Kasumi-1 (cell line): ENCODE results near the gene GABBR2.
A peak's percentile ranks its signal among the peaks of the same experiment; 100 is the strongest.
"Not testable (repeated sequence)": the region's sequence is repeated elsewhere in the genome, so short reads cannot be mapped to it uniquely, and the experiment has no call there.

Experiments used
- DNase-seq, 2 experiments: peaks; one replicate each; lab custom pipeline; 2025; lab: John Stamatoyannopoulos, UW

Gene GABBR2

DNA sequence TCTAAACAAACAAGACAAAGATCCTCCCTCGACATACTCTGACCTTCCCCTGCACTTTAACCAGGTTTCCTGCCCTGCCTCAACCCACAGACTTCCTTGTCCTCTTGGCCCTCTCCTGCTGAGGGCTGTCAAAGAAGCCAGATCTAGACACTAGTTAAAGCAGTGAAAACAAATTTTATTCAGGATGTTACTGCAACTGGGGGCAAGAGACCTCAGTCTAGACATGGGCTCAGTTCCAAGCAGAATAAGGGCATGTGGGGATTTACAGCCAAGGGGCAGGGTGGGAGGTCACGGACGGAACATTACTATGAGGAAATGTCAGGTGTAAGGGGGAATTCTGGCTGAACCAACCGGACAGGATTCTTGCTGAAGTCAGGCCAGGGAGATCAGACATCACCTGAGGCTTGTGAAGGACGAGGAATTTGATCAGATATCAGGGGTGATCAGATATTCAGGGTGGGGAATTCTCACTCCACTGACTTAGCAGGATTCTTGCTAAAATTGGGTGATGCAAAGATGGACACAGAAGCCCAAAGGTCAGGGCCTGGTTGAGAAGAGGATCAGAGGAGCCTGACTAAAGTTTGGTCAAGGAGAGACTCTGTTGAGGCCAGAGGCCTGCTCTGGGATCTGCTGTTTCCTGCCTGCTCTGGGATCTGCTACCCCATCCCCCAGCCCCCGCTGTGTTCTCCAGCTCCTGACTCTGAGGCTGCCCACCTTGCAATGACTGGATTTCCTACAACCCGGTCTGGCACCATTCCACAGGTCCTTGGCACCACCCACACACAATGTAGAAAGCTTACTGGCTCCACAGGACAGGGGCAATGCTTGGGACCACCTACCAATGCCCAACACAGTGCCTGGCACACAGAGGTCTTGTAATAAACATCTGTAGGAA lies 21.5 kb downstream of the GABBR2 start:
- no peak for DNase-seq

GRCh38 chr9:98684816-98685215 lies 23.9 kb downstream of the GABBR2 start:
- DNase-seq: not testable (repeated sequence)

- DNase-seq: peak in 1 of 2 experiments; percentile 5
These were observed 30.4 kb downstream of the GABBR2 start for GRCh38 chr9:98678244-98678842.

DNA sequence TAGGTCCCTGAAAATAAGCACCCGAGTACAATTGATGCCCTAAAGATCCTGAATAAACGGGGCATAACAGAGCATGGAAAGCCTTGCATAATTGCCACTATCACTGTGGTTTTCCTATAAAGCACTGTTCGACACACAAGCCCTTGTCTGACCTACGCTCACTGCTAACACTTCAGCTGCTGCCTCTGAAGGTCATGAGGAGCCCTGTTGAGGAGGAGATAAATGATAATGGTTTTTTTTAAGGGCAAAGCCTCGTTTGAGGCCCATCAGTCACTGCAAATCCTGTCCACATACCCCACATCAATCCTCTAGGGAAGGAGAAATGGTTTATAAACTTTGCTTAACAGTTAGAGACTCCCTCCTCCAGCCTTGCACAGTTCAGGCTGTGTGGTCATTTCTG lies 35.1 kb downstream of the GABBR2 start:
- DNase-seq: no peak

- no peak for DNase-seq
These were observed 41.6 kb downstream of the GABBR2 start for GRCh38 chr9:98667005-98667640.

- DNase-seq: no peak
These were observed 43.2 kb downstream of the GABBR2 start for GRCh38 chr9:98665501-98665900.

DNA sequence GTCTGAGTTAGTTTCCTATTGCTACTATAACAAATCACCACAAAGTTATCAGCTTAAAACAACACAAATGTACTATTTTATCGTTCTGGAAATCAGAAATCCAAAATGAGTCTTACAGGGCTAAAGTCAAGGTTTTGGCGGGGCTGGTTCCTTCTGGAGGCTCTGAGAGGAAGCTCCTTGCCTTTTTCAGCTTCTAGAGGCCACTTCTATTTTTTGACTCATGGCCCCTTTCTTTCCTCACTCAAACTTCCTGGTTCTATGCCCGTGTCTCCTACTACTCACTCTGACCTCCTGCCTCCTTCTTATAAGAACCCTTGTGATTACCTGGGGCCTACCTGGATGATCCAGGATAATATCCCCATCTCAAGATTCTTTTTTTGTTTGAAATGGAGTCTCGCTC lies 48.2 kb downstream of the GABBR2 start:
- no peak for DNase-seq

- DNase-seq: no peak
These were observed 49.8 kb downstream of the GABBR2 start for GRCh38 chr9:98658951-98659351.

GRCh38 chr9:98657897-98658296 lies 50.8 kb downstream of the GABBR2 start:
- DNase-seq: no peak

DNA sequence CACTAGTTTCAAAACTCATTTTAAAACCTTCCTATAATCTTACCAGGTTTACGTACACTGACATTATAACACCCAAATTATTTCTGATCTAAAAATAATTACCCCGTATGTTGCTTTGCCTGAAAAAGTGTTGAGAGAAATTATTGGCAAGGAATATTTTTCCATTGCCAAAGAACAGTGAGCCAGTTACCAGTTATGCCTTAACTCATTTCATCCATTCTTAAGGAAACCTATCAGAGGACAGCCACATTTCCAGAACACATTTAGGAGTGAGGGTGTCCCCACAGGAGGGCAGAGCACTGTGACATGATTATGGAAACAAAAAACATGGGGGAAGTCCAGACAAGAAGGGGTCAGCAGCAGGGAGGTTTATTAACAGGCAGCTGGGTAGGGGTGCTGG lies 52.2 kb downstream of the GABBR2 start:
- DNase-seq: no peak

DNA sequence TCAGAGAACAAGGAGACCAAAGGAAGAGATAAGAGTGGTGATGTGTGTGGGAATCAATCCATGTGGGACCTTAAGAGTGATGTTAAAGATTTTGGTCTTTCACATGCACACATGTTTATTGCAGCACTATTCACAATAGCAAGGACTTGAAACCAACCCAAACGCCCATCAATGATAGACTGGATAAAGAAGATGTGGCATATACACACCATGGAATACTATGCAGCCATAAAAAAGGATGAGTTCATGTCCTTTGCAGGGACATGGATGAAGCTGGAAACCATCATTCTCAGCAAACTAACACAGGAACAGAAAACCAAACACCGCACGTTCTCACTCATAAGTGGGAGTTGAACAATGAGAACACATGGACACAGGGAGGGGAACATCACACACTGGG lies 53.3 kb downstream of the GABBR2 start:
- DNase-seq: not testable (repeated sequence)

- no peak for DNase-seq
These were observed 54.5 kb downstream of the GABBR2 start for GRCh38 chr9:98654247-98654646.

GRCh38 chr9:98652741-98653140 lies 56.0 kb downstream of the GABBR2 start:
- DNase-seq: no peak

DNA sequence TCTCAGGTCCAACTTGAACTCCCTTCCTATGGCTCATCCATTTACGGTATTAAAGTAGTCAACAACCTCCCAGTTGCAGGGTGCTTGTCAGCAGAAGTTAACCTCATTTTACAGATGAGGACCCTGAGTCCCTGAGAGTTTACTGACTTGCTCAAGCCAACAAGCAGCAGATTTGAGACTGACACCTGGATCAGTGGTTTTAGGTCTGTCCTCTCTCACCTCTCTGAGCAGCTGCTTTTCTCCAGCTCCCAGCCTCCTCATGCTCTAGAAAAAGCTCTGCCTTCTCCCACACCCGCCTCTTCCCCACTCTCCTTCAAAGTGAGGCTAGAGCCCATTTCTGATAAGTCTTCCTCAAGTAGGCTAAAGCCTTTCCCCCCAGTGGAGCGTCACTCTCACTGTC lies 56.4 kb downstream of the GABBR2 start:
- DNase-seq: no peak

GRCh38 chr9:98647236-98647635 lies 61.5 kb downstream of the GABBR2 start:
- DNase-seq: no peak

DNA sequence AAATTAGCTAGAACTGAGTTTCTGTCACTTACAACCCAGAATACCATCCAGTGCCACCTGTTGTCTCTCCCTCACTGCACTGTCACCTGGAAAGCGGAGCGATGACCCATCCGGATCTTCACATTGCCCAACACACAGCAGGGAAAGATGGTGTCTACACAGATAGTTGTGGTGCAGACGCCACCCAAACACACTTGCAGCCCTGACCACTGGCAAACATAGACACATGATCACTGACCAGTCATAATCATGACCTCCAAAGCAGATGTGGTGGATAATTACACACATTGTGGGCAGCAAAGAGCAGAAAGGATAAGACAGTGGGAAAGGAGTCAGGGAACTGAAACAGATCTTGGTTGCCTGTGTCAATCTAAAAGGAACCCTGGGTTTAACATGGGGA lies 64.7 kb downstream of the GABBR2 start:
- no peak for DNase-seq

DNA sequence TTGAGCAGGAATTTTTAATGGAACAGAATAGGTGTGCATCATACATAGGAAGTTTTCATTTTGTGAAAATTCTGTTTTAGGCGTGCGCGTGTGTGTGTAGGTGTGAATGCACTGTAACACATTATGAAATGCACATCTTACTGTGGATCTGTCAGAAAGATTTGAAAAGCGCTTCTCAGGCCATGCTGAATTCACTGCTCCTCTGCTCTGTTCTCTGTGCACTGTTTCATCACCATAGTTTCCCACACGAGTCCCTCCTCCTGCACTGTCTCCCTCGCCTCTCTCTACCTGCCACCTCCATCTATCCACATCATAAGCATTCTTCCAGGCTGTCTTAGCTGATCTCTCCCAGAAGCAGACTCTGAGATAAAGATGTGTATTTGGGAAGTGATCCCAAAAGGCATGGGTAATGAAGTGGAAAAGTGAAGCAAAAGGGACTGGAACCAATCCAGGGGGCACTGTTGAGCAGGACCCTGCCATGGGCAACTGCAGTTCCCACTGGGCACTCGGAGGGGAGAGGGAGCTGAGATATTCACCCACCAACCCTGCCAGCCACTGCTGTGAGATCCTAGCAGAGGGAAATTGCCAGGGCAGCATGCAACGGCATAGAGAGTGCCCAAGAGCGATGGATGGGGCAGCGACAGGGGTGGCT lies 65.9 kb downstream of the GABBR2 start:
- no peak for DNase-seq

- no peak for DNase-seq
These were observed 67.0 kb downstream of the GABBR2 start for GRCh38 chr9:98641695-98642094.

DNA sequence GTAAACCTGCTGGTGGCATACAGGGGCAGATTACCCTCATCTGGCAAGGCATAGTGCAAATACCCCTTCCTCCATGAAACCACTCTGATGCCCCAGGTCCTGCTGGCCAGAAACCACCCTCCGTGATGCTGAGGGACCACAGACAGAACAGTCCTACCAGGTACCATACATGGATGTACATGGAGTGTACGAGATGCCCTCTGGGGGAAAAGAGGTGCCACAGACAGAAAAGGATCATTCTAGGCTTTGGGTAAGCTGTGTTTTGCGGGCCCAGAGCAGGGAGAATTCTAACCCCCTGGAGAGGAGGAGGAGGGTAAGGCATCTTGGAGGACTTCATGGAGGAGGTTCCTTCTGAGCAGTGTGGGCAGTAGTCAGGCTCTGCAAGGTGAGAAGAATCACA lies 68.3 kb downstream of the GABBR2 start:
- DNase-seq: no peak

DNA sequence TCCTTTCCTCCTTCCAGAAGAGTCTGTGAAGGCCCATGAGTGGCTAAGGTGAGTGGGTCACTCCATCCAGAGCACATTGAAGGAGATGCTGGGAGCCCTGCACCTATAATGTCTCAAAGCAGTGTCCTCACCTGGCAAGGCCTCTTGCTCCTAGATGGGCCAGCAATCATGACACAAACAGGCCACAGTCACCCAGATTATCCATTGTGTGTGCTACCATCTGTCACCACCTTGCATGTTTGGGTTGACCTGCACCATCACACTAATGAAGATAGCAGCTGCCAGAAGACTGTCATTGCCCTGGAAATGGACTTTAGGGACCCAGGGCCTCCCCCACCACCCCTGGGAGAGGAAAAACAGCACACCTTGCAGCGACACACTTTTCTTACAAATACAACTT lies 69.6 kb downstream of the GABBR2 start:
- no peak for DNase-seq

DNA sequence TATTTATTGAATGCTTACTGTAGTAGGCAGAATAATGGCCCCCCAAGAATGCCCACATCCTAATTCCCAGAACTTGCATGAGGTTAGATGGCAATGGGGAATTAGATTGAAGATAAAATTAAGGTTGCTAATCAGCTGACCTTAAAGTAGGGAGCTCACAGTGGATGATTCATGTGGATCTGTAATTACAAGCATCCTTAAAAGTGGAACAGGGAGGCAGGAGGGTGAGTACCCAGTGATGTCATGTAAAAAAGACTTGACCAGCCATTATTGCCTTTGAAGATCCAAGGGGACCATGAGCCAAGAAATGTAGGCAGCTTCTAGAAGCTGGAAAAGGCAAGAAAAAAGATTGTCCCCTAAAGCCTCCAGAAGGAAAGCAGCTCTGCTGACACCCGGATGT lies 71.4 kb downstream of the GABBR2 start:
- no peak for DNase-seq

DNA sequence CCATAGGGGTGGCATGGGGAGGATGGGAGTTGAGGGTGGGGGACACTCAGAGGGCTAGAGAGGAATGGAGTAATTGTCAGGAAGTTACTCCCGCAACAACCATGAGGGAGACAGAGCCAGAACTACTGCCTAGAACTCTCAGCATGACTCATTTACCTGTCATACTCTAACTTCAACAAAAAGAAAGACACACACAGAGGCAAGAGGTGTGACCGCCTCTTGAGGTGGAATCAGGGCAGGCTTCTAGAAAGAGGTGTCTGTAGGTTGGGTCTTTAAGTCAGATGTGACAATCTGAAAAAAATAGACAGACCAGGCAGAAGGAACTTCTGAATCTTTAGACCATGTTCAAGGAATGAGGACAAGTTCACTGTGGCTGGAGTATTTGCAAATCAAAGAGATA lies 73.4 kb downstream of the GABBR2 start:
- no peak for DNase-seq
